Measurements from ENCODE around the gene CD33. TPM values are rescaled to one million over a fixed set of nuclear protein-coding genes. Genes with fewer than 3 reads are reported as not detected.

The CD33 gene
- total RNA-seq, 4 donors from 2014 or later, result 1.8 to 7.0 (median 2.8) TPM

DNA sequence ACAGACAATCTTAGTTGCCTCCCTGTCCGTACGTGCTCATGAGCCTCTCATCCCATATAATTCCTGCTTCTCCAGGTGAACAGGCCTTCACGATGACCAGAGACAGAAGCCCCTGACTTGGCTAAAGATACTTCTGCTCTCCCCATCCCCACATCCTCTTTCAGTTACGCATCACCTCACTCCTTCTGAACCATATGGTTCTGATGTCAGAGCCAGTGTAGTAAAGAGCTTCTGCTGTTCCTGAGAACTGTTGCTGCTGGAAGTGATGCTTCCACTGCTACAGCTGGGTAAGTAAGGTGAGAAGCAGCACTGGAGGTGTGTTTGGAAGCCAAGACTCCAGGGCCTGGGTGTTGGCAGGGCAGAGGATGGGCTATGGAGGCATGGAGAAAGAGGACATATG is 38.9 kb downstream of the CD33 start:
- no peaks in the 10 kb centered on the region for H3K4me1 ChIP-seq
- WGBS, 2 donors (ENCODE audit: low coverage in 1 of 2), result 60 to 83% methylated on average over 2 to 4 of the region's 4 CpGs
- H3K27ac ChIP-seq, result no peak overlapping the region
- no peak for ATAC-seq
- peaks cover 41% of the 10 kb centered on the region for H3K27me3 ChIP-seq
- H3K4me3 ChIP-seq, result no peak overlapping the region
- TF ChIP-seq POLR2A (IDR thresholded peaks at IDR 0.05) (no peak), POLR2AphosphoS5 (IDR thresholded peaks at IDR 0.05) (no peak), EP300 (IDR thresholded peaks at IDR 0.05) (no peak)
- TF ChIP-seq, protein P1, sequence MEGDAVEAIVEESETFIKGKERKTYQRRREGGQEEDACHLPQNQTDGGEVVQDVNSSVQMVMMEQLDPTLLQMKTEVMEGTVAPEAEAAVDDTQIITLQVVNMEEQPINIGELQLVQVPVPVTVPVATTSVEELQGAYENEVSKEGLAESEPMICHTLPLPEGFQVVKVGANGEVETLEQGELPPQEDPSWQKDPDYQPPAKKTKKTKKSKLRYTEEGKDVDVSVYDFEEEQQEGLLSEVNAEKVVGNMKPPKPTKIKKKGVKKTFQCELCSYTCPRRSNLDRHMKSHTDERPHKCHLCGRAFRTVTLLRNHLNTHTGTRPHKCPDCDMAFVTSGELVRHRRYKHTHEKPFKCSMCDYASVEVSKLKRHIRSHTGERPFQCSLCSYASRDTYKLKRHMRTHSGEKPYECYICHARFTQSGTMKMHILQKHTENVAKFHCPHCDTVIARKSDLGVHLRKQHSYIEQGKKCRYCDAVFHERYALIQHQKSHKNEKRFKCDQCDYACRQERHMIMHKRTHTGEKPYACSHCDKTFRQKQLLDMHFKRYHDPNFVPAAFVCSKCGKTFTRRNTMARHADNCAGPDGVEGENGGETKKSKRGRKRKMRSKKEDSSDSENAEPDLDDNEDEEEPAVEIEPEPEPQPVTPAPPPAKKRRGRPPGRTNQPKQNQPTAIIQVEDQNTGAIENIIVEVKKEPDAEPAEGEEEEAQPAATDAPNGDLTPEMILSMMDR (IDR thresholded peaks at IDR 0.05), result no peak
- H3K36me3 ChIP-seq, result no peaks in the 10 kb centered on the region
- peaks cover 0 to 4% (median 0%) of the 10 kb centered on the region in 3 donors for H3K9me3 ChIP-seq

DNA sequence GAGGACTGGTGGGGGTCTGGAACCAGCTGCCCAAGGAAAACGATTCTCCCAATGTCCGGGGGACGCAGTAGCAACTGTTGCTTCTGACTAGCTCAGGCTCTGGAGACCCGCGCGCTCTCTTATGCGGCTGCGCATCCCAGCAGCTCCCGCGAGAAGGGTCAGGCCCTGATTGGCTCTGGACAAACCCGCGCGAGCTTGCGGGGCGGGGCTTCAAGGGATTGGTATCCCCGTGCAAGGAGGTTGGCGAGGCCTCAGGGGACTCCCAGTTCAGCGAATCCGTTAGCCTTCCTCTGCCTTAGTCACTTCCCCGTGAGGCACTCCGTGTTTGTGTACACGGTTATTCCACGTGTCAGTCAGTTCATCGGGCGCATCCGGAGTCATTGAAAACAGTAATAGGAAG is 46.2 kb downstream of the CD33 start:
- Histone ChIP-seq H3K27ac (no peak overlapping the region), H3K27me3 (peaks cover 20% of the 10 kb centered on the region), H3K9me3 (no peaks in the 10 kb centered on the region), H3K4me1 (no peaks in the 10 kb centered on the region), H3K36me3 (no peaks in the 10 kb centered on the region), H3K4me3 (no peak overlapping the region)
- ATAC-seq, result no peak
- TF ChIP-seq POLR2A (IDR thresholded peaks at IDR 0.05), result no peak
- no peak for TF ChIP-seq POLR2AphosphoS5 (IDR thresholded peaks at IDR 0.05)
- TF ChIP-seq, protein P1 (IDR thresholded peaks at IDR 0.05), result no peak
- TF ChIP-seq EP300 (IDR thresholded peaks at IDR 0.05), result no peak
- WGBS, 2 donors (ENCODE audit: low coverage in 1 of 2), result no CpG with 5 or more reads among the region's 26 CpGs

DNA sequence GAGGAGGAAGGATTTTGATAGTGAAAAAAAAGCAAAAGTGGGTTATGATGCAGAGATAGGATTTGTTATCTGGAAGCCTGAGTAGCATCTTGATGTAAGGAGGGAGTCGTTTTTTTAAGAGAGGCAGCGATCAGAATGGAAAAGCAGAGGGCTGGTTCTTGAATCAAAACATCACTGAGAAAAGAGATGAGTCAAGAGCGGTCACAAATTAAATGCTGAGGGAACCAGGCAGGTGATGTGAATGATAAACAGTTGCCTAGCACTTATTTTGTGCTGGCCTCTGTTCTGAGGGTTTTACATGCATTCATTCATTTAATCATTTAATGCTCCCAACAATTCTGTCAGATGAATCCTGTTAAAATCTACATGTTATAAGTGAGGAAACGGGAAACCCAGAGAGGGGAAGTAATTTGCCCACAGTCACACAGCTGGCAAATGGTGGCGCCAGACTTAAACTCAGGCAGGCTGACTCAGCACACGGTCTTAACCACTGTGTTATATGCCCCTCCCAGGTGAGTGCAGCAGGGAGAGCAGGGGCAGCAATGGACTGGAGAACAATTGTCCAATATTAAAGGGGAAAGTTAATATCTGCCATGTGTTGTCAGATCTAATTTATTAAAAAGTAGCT is 47.4 kb downstream of the CD33 start:
- WGBS, 2 donors (ENCODE audit: low coverage in 1 of 2), result 47 to 60% methylated on average over 6 of the region's 6 CpGs
- Histone ChIP-seq H3K27ac (no peak overlapping the region), H3K4me3 (no peak overlapping the region), H3K27me3 (peaks cover 21% of the 10 kb centered on the region), H3K36me3 (no peaks in the 10 kb centered on the region), H3K9me3 (no peaks in the 10 kb centered on the region), H3K4me1 (no peaks in the 10 kb centered on the region)
- TF ChIP-seq POLR2A (IDR thresholded peaks at IDR 0.05) (no peak), EP300 (IDR thresholded peaks at IDR 0.05) (no peak), POLR2AphosphoS5 (IDR thresholded peaks at IDR 0.05) (no peak)
- TF ChIP-seq, protein P1 (IDR thresholded peaks at IDR 0.05), result no peak
- no peak for ATAC-seq

DNA sequence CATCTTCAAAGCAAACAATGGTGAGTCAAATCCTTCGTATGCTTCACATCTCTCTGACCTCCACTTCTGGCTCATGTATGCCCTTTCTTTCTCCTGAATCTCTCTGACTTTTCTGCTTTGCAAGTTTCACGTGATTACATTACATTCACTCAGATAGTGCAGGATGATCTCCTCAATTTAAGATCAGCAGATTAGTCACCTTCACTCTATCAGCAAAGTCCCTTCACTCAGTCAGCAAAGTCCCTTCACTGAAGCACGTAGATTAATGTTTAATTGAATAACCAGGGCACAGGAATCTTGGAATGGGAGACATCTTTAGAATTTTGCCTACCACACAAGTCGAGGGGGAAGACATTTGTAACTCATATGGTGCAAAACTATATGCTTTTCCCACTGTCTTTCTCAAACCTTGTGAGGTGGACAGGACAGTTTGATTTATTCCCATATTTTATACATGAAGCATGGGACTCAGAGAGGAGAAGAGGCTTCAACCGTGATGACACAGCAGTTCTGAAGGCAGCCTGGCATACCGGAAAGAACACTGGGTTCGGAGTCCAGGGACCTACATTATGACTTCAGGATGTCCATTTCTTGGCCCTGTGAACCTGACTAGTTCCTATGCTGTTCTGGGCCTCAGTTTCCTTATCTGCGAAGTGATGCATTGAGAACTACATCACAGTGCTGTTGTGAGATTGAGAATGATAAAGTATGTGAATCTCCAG is 49.3 kb downstream of the CD33 start:
- Histone ChIP-seq H3K27me3 (peaks cover 36% of the 10 kb centered on the region), H3K36me3 (no peaks in the 10 kb centered on the region), H3K4me3 (no peak overlapping the region), H3K4me1 (no peaks in the 10 kb centered on the region), H3K9me3 (no peaks in the 10 kb centered on the region), H3K27ac (no peak overlapping the region)
- TF ChIP-seq EP300 (IDR thresholded peaks at IDR 0.05) (no peak), POLR2AphosphoS5 (IDR thresholded peaks at IDR 0.05) (no peak), POLR2A (IDR thresholded peaks at IDR 0.05) (no peak)
- TF ChIP-seq, protein P1 (IDR thresholded peaks at IDR 0.05), result no peak
- WGBS, 2 donors (ENCODE audit: low coverage in 1 of 2), result 67 to 68% methylated on average over 5 to 8 of the region's 8 CpGs
- no peak for ATAC-seq

DNA sequence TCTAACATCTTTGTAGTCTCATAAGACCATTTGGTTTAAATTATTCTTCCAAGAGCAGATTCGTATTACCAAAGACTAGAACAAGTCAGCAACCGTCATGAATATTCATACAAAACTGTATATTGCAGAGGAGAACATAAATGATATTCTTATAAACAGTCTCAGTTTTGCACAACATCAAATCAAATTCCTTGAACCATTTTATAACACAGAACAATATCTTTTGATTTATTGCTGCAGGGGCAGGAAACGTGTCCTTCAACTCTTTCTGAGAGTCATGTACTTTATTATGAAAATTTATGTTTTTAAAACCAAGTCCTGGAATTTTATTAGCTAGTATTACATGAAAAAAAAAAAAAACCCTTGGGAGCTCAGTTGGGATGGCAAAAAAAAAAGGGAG is 52.2 kb downstream of the CD33 start:
- H3K27ac ChIP-seq, result no peak overlapping the region
- H3K9me3 ChIP-seq, result peaks cover 0 to 8% (median 0%) of the 10 kb centered on the region in 3 donors
- WGBS, 2 donors (ENCODE audit: low coverage in 1 of 2), result 54 to 61% methylated on average over 3 of the region's 3 CpGs
- TF ChIP-seq POLR2A (IDR thresholded peaks at IDR 0.05), result no peak
- TF ChIP-seq EP300 (IDR thresholded peaks at IDR 0.05), result no peak
- TF ChIP-seq POLR2AphosphoS5 (IDR thresholded peaks at IDR 0.05), result no peak
- TF ChIP-seq, protein P1 (IDR thresholded peaks at IDR 0.05), result no peak
- no peak overlapping the region for H3K4me3 ChIP-seq
- peaks cover 47% of the 10 kb centered on the region for H3K27me3 ChIP-seq
- no peaks in the 10 kb centered on the region for H3K36me3 ChIP-seq
- no peaks in the 10 kb centered on the region for H3K4me1 ChIP-seq
- no peak for ATAC-seq

Measured in gastroesophageal sphincter (tissue), 4 donors.